OCI-LY3 (cell line): ENCODE data around the gene FOLR1.

Source experiments
- CTCF ChIP-seq: fragments of 200-600, 300-600 bp; sonication (generic); IDR thresholded peaks from 2 replicates; pipeline ENCODE4 v1.5.1; 2014; ENCODE audit warnings: antibody characterized with exemption, low read length, low read depth
- EZH2phosphoT487 ChIP-seq: fragments of 200-600 bp; shearing (Covaris generic); IDR thresholded peaks from 2 replicates; pipeline ENCODE4 v1.6.1; 2018; ENCODE audit warnings: antibody characterized with exemption, mixed run types, low read depth

- TF ChIP-seq CTCF, result no peak
- no peak for TF ChIP-seq EZH2phosphoT487
Observed at GRCh38 chr11:72233773-72234513, 42.0 kb downstream of the FOLR1 start.
